ENCODE data around the gene DERL3. TPM values are rescaled to one million over a fixed set of nuclear protein-coding genes. Genes with fewer than 3 reads are reported as not detected.

Gene DERL3
- total and polyA plus RNA-seq, 2 of the 13 experiments (the other 11 are each of a cell fraction or from before 2014, with no cell fraction given): not detected

- TF ChIP-seq ZNF615 (CRISPR knock-in tag; IDR thresholded peaks at IDR 0.05; ENCODE audit: borderline replicate concordance) (no peak), FOSL2 (CRISPR knock-in tag; IDR thresholded peaks at IDR 0.05) (0 out of 2 replicates have a peak, but pooled peaks have one; percentile 25), IKZF5 (CRISPR knock-in tag; IDR thresholded peaks at IDR 0.05) (no peak), PHB2 (IDR thresholded peaks at IDR 0.05; ENCODE audit: partially characterized antibody) (no peak), BCL6 (CRISPR knock-in tag; IDR thresholded peaks at IDR 0.05) (peak; percentile 34; the same call in 1 of the 2 replicates), ZNF468 (CRISPR knock-in tag; IDR thresholded peaks at IDR 0.05) (no peak), ZNF101 (CRISPR knock-in tag; IDR thresholded peaks at IDR 0.05; ENCODE audit: borderline replicate concordance, low read depth) (no peak), ZC3H4 (CRISPR knock-in tag; IDR thresholded peaks at IDR 0.05; ENCODE audit: borderline replicate concordance) (no peak), SMC3 (IDR thresholded peaks at IDR 0.05; ENCODE audit: low read length) (peak; percentile 92), ZNF816 (CRISPR knock-in tag; IDR thresholded peaks at IDR 0.05; ENCODE audit: borderline replicate concordance) (no peak), NR2F1 (CRISPR knock-in tag; IDR thresholded peaks at IDR 0.05) (no peak), E2F2 (CRISPR knock-in tag; IDR thresholded peaks at IDR 0.05; ENCODE audit: borderline replicate concordance) (no peak), NR2C2 (CRISPR knock-in tag; IDR thresholded peaks at IDR 0.05; ENCODE audit: borderline replicate concordance) (peak; percentile 31; the same call in 1 of the 2 replicates), SAP130 (CRISPR knock-in tag; IDR thresholded peaks at IDR 0.05; ENCODE audit: low read depth) (peak; percentile 75), TGIF2 (CRISPR knock-in tag; IDR thresholded peaks at IDR 0.05) (peak; percentile 53; the same call in 1 of the 2 replicates), RARA (CRISPR knock-in tag; IDR thresholded peaks at IDR 0.05) (peak; percentile 65), ZNF619 (CRISPR knock-in tag; IDR thresholded peaks at IDR 0.05) (no peak), ZNF282 (IDR thresholded peaks at IDR 0.05; ENCODE audit: partially characterized antibody) (no peak), LBX2 (CRISPR knock-in tag; IDR thresholded peaks at IDR 0.05; ENCODE audit: borderline replicate concordance) (no peak), RARG (CRISPR knock-in tag; IDR thresholded peaks at IDR 0.05; ENCODE audit: low read depth) (no peak)
- TF ChIP-seq, protein P1, sequence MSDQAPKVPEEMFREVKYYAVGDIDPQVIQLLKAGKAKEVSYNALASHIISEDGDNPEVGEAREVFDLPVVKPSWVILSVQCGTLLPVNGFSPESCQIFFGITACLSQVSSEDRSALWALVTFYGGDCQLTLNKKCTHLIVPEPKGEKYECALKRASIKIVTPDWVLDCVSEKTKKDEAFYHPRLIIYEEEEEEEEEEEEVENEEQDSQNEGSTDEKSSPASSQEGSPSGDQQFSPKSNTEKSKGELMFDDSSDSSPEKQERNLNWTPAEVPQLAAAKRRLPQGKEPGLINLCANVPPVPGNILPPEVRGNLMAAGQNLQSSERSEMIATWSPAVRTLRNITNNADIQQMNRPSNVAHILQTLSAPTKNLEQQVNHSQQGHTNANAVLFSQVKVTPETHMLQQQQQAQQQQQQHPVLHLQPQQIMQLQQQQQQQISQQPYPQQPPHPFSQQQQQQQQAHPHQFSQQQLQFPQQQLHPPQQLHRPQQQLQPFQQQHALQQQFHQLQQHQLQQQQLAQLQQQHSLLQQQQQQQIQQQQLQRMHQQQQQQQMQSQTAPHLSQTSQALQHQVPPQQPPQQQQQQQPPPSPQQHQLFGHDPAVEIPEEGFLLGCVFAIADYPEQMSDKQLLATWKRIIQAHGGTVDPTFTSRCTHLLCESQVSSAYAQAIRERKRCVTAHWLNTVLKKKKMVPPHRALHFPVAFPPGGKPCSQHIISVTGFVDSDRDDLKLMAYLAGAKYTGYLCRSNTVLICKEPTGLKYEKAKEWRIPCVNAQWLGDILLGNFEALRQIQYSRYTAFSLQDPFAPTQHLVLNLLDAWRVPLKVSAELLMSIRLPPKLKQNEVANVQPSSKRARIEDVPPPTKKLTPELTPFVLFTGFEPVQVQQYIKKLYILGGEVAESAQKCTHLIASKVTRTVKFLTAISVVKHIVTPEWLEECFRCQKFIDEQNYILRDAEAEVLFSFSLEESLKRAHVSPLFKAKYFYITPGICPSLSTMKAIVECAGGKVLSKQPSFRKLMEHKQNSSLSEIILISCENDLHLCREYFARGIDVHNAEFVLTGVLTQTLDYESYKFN (CRISPR knock-in tag; conservative IDR thresholded peaks at IDR 0.05): peak; percentile 59; the same call in 1 of the 2 replicates
- TF ChIP-seq, protein P2, sequence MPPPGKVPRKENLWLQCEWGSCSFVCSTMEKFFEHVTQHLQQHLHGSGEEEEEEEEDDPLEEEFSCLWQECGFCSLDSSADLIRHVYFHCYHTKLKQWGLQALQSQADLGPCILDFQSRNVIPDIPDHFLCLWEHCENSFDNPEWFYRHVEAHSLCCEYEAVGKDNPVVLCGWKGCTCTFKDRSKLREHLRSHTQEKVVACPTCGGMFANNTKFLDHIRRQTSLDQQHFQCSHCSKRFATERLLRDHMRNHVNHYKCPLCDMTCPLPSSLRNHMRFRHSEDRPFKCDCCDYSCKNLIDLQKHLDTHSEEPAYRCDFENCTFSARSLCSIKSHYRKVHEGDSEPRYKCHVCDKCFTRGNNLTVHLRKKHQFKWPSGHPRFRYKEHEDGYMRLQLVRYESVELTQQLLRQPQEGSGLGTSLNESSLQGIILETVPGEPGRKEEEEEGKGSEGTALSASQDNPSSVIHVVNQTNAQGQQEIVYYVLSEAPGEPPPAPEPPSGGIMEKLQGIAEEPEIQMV (CRISPR knock-in tag; IDR thresholded peaks at IDR 0.05; ENCODE audit: low read depth): no peak
These were observed 49.2 kb downstream of the DERL3 start (continued) for GRCh38 chr22:23789638-23790037.
